GM19452 (cell line): ENCODE measurements around the gene ACER1.
"Not testable (repeated sequence)": the region's sequence is repeated elsewhere in the genome, so short reads cannot be mapped to it uniquely, and the experiment has no call there.

Source experiments
- ATAC-seq: cut with Tn5 transposase; IDR thresholded peaks from one replicate; pipeline ENCODE4 v1.9.1; 2021; ENCODE audit not compliant: unreplicated experiment

The ACER1 gene

DNA sequence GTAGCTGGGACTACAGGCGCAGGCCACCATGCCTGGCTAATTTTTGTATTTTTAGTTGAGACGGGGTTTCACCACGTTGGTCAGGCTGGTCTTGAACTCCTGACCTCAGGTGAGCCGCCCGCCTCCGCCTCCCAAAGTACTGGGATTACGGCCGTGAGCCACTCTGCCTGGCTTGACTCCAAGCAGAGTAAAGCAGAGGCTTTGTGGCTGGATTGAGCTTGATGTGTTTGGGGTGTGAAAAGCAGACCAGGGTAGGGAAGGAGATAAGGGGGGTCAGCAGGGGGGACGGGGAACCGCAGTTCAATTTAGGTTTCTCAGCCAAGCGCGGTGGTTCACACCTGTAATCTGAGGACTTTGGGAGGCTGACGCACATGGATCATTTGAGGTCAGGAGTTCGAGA lies 23.8 kb upstream of the ACER1 start:
- no peak for ATAC-seq

DNA sequence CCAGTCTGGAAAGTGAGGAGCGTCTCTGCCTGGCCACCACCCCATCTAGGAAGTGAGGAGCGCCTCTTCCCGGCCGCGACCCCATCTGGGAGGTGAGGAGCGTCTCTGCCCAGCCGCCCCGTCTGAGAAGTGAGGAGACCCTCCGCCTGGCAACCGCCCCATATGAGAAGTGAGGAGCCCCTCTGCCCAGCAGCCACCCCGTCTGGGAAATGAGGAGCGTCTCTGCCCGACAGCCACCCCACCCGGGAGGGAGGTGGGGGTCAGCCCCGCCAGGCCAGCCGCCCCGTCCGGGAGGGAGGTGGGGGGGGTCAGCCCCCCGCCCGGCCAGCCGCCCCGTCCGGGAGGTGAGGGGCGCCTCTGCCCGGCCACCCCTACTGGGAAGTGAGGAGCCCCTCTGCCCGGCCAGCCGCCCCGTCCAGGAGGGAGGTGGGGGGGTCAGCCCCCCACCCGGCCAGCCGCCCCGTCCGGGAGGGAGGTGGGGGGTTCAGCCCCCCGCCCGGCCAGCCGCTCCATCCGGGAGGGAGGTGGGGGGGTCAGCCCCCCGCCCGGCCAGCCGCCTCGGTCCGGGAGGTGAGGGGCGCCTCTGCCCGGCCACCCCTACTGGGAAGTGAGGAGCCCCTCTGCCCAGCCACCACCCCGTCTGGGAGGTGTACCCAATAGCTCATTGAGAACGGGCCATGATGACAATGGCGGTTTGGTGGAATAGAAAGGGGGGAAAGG lies 22.1 kb upstream of the ACER1 start:
- not testable (repeated sequence) for ATAC-seq

DNA sequence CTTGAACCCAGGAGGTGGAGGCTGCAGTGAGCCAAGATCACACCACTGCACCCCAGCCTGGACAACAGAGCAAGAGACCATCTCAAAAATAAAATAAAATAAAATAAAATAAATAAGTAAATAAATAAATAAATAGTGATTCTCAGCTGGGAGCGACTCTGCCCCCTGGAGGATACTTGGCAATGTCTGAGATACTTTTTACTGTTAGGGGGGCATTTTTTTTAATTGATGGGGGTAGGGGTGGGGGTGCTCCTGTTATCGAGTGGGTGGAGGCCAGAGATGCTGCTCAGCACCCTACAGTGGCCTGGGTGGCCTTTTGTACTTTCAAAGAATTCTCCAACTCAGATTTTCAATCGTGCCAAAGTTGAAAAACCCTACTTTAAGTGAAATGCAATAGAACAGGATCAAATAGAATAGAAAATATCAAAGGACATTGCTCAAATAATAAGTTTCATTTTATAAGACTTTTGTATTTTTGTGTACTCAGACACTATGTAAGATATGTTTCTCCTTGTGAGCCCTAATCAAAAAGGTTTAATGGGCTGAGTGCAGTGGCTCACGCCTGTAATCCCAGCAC lies 20.8 kb upstream of the ACER1 start:
- ATAC-seq = no peak

DNA sequence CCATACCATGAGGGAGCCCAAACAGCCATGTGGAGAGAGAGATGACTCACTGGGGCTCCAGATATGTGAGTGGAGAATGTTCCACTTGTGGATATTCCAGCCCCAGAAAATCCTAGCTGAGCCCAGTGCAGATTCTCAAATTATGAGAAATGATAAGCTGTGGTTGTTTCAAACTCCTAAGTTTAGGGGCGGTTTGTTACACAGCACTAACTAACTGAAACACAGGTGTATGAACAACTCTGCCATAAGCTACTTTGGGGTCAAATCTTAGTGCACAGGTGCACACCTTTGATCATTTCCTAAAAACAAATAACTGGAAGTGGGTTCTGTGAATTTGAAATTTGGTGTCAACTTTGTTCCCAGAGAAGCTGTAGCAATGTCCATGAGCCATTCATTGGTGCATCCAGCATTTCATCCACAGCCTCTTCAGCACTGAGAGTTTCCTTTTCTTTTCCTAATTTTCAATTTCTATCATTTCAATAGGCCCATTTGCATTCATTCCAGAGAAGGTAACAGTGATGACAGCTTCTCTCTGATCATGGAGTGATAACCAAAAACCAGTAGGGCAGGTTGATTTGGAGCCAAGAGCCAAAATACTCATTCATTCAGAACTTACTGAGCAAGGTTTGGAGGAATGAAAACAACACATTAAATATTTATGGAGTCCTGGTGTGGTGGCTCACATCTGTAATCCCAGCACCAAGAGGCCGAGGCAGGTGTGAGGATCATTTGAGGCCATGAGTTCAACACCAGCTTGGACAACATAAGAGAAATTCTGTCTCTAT lies 19.2 kb upstream of the ACER1 start:
- ATAC-seq = no peak

DNA sequence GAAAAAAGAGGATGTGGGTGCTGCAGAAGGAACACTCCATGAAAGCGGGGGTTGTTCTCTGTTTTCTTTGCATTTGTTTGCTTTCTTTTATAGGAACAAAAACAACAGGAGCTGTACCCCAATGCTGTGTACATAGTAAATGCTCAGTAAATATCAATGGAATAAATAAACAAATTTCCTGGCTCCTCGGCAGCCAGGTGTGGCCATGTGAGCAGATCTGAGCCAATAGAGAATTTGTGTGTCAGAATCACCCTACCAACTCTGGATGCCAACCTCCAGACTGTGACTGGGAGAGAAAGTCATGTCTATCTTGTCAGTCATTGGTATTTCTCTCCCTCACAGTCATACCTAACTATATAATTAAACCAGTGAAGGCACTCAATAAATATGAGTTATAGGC lies 17.3 kb upstream of the ACER1 start:
- ATAC-seq = no peak

DNA sequence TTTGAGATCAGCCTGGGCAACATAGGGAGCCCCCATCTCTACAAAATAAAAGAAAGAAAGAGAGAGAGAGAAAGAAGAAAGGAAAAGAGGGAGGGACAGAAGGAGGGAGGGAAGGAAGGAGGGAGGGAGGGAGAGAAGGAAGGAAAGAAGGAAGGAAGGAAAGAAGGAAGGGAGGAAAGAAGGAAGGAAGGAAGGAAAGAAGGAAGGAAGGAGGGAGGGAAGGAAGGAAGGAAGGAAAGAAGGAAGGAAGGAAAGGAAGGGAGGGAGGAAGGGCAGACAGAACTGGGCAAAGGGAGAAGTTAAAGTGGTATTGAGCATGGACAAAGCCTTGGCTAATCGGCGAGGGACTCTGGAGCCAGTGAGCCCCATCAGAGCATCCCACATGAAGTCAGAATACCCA lies 15.9 kb upstream of the ACER1 start:
- ATAC-seq = not testable (repeated sequence)

DNA sequence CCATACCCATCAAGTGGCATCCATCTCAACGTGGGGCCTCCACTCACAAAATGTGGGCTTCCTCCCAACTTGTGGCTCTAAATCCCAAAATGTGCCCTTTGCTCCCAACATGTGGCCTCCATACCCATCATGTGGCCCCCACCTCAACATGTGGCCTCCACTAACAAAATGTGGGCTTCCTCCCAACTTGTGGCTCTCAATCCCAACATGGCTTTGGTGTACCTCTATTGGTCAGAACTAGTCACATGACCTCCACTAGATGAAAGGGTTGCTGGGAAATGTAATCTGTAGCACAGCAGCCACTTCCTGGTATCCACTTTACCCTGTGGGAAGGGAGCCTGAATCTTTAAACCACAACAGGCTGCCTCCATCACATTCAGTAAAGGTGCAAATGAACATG lies 10.1 kb upstream of the ACER1 start:
- ATAC-seq = no peak

DNA sequence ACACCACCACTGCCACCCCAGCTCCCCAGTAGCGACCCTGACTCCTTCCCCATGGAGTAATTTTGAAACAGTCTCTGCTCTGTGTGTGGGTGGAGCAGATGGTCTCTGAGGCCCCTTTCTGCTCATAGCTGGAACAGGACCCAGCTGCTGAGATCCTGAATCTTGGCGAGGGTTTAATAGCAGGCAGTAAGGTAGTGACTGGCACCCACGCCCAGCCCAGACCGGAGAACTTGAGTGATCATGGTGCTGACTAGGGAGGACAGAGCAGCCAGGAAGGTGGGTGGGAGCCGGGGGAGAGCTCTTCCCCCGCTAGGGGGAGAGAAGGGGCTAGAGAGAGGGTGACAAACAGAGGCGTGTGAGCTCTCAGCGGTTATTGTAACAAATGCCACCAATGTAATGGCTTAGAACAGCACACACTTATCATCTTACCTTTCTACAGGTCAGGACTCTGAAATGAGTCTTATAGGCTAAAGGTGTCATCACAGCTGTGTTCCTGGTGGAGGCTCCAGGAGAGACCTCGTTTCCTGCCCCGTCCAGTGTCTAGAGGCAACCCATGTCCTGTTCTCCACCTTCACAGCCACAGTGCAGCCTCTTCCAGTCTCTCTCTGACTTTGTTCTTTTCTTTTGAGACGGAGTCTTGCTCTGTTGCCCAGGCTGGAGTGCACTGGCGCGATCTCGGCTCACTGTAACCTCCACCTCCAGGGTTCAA lies 7.2 kb upstream of the ACER1 start:
- ATAC-seq = no peak

DNA sequence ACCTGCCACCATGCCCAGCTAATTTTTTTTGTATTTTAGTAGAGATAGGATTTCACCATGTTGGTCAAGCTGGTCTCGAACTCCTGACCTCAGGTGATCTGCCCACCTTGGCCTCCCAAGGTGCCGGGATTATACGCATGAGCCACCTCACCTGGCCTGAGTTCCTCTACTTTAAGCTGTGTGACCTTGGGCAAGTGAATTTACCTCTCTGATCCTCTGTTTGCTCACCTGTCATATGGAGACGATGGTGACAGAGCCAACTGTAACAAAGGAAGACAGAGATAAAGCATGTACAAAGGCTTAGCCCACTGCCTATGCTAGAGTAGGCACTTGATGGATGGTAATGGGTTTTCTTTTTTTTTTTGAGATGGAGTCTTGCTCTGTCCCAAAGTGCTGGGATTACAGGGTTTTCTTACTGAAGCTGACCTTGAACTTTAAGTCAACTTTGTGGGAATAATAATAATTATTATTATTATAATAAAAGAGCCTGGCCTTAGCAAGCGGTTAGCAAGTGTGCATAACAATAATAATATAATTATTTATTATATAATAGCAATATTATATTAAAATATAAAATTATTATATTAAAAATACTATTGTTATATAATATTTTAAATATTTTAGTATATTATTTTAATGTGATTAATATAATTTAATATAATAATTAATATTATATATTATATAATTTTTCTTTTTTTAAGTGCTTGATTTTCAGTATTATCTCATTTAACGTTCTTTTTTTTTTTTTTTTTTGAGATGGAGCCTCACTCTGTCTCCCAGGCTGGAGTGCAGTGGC lies 1.3 kb upstream of the ACER1 start:
- no peak for ATAC-seq

DNA sequence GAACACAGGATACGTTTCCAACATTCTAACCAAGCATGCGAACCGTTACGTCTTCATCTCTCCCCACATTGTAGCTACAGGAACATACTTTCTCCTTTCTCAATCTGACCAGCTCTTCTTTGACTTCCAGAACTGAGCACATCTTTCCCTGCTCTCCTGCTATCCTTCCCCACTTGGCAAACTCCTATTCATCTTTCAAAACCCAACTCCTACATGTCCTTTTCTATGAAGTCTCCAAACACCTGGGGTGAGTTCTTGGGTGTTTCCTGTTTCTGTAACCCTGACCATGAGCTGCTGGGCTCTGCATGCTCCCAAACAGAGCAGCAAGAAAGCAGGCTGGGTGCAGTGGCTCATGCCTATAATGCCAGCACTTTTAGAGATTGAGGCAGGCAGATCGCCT lies 6.6 kb downstream of the ACER1 start:
- ATAC-seq = no peak

DNA sequence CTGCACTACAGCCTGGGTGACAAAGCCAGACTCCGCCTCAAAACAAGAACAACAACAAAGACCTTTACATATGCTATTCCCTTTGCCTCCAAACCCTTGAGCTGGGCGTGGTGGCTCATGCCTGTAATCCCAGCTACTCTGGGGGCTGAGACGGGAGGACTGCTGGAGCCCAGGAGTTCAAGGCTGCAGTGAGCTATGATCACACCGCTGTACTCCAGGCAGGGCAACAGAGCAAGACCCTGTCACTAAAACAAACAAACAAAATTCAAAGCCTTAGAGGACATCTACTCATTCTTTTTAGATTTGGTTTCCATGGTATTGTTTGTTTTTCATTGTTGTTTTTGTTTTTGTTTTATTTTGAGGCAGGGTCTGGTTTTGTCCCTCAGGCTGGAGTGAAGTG lies 7.8 kb downstream of the ACER1 start:
- no peak for ATAC-seq

DNA sequence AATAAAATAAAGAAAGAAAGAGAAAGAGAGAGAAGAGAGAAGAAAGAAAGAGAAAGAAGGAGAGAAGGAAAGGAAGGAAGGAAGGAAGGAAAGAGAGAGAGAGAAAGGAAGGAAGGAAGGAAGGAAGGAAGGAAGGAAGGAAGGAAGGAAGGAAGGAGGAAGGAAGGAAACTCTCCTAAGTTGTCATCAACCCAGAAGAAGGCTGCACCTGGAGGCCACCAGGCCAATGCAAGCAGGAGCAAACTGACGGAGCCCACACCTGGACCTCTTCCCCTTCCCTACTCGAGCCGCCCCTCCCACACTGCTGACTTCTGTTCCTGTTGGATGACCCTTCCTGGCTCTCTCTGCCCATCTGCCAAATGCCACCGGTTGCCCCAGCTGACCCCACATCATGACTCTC lies 8.7 kb downstream of the ACER1 start:
- no peak for ATAC-seq

DNA sequence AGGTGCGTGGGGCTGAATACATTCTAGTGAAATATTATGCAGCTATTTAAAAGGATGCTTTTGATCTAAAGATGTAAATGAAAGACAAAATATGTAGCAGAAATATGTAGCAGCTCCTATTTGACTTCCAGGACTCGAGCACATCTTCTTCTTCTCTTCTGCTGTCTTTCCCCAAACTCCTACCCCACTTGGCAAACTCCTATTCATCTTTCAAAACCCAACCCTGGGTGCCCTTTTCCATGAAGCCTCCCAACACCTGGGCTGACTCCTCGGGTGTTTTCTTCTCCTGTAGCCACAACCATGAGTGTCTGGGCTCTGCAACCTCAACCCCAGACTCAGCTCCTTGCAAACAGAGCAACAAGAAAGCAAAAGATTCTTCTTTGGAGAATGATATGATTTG lies 11.1 kb downstream of the ACER1 start:
- ATAC-seq = no peak

DNA sequence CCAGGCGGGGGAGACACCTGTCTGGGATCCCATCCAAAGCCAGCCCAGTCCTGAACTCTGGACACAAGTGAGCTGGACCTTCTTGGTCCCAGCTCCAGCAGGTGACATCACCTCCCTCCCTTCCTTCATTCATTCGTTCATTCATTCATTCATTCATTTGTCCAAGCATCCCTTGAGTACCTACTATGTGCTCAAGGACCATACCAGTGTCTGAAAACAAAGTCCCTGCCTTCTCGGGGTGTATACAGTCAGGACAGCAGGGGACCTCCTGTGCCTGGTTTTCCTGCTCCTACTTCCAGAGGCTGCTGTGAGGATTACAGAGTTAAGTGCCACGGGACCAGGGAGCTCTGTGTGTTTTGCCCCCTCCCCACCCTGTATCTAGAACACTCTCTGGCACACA lies 14.0 kb downstream of the ACER1 start:
- ATAC-seq = no peak

DNA sequence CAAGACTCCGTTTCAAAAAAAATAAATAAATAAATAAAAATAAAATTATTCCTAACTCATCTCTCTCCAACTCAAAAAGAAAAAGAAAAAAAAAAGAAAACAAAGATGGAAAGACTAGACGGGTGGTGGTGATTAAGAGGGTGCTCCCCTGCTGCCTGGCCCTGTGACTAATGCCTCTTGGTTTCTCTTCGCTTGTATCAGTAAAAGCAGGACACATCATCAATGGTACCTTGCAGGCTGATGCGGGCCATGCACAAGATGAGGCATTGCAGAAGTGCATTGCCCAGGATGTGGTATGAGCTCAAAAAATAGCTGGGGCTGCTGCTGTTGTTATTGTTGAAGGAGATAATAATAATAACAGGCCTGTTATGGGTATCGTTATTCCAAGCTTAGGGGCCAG lies 14.6 kb downstream of the ACER1 start:
- ATAC-seq = no peak

DNA sequence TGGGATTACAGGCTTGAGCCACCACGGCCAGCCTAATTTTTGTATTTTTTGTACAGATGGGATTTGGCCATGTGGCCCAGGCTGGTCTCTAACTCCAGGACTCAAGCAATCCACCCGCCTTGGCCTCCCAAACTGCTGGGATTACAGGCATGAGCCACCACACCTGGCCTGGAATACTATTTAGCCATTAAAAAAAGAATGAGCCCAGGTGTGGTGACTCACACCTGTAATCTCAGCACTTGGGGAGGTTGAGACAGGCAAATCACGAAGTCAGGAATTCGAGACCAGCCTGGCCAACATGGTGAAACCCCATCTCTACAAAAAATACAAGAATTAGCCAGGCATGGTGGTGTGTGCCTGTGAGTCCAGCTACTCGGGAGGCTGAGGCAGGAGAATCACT lies 17.8 kb downstream of the ACER1 start:
- ATAC-seq = not testable (repeated sequence)

DNA sequence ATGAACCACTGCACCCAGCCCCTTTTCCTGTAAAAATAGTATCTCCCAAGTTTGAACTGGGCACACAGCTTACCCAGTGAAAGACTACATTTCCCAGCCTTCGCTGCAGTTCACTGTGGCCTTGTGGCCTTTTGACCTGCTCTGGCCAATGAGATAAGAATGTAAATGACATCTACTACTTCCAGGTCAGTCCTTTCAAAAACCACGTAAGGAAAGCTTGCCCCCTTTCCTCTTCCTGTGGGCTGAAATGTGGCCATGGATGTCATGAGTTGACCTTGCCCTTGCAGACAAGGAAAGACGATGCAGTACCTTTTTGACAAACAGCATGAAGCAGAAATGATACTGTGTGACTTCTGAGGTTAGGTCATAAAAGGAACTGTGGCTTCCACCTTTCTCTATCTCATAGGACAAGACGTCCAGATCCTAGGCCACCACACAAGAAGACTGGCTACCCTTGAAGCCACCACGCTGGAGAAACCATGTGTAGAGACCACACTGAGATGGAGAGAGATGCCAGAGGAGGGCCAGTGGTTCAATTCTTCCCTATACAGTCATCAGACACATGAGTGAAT lies 19.9 kb downstream of the ACER1 start:
- no peak for ATAC-seq

DNA sequence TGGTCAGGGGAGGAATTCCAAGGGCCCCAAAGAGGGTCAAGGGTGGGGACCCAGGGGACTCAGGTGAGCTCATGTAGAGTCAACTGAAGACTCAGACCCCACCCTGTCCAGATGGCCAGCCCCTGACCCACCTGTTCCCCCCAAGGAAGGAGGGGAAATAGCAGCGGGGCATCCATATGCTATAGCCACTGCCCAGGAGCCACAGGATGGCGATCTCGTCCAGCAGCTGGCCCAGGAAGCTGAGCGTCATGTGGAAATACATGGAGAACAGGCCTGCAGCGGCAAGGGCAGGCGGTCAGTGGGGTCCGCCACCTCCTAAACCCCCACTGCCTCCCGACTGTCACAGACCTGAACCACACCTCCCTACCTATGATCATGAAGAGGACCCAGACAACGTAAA lies 21.4 kb downstream of the ACER1 start:
- ATAC-seq = no peak

DNA sequence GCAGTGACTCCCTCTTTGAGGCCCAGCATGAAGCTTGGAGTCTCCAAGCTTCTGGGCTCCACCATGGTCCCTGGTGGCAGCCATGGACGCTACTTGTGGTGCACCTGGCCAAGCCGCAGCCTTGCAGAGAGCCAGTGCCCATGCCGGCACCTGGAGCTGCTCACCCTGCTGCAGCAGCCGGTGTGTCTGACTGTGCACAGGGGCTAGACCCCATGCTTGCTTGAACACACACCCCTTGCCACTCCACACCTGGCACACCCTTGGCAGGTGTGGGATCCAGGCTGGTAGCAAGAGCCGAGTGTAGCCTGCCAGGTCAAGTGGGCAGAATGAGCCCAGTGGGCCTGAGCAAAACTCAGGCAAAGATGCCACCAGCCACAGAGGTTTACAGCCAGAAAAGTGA lies 35.0 kb downstream of the ACER1 start:
- no peak for ATAC-seq

DNA sequence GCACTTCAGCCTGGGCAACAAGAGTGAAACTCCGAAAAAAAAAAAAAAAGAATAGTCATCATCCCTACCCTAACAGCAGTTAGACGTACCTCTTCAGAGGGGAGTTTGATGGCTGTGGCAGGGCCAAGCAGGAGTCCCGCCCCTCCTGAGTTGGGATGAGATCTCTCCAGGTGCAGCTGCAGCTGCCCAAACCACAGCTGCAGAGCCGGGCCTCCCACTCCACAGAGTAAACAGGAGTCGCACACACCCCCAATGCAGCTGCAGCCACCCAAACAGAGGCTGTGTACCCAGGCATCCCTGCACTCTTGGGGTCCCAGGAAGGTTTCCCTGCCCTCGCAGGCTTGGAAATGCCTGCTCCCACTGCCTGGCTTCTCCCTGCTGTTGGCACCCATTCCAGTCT lies 36.2 kb downstream of the ACER1 start:
- no peak for ATAC-seq

DNA sequence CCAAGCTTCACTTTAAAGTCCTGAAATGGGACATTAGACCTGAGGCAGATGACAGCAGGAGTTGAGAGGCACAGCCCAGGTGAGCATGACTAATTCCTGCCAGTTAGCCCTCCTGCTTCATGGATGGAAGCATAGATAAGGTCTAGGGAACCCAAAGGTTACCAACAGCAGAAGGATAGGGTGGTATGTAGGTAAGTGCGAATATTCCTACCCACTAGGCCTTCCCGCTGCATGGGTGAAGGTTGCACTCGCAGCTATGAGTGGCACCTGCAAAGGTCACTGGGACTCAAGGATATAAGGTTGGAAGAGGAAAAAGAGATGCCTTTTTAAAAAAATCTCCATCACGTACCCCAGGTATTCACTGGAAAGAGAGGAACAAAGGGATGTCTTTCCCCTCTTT lies 41.4 kb downstream of the ACER1 start:
- no peak for ATAC-seq
